Astrocyte of the spinal cord (primary cell): ENCODE data around the gene PRICKLE2.

Source experiments
- DNase-seq: peaks from one replicate; pipeline ENCODE4 v3.0.0; 2011; ENCODE audit warnings: low read depth, low spot score
- H3K4me3 ChIP-seq: 2 replicates; pipeline ENCODE4 v1.5.1; 2011; ENCODE audit warnings: low read depth, mild to moderate bottlenecking, low read length, moderate library complexity
- in situ Hi-C: cut with HindIII; loops from 2 replicates; pipeline ENCODE4 v1.10.0; 2017; ENCODE audit warnings: low sequenced_read_pairs
- TF ChIP-seq, protein P1 (sequence below): IDR thresholded peaks from 2 replicates; pipeline ENCODE4 v1.5.1; 2012; ENCODE audit warnings: low read depth, mild to moderate bottlenecking, low read length, inconsistent platforms

Gene PRICKLE2

DNA sequence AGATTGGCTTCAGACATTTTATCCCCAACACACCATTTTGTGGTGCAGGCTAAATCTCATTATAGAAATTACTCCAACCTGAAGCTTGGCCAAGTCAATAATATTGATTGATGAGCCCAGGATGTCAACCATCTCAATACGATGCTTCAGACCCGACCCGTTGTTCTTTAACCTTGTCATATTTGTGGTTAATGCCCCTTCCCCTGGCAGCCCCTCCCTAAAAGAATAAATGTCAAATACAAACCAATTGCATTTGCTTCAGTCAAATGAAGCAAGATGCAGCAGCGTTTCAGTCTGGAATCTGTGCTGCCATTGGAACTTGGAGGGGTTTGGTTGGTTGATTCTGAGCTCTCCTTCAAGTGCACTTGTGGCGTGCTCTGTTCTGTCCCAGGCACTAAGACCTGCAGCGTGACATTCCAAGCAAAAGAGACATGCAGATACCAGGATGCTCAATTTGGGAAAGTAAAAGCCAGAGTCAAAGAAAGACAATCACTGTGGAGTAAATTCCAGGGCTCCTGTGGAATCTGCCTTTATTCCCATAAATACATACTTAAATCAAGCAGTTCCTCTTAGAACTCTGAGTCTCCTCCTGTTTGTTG lies 178.2 kb downstream of the PRICKLE2 start:
- in situ Hi-C loops: loop anchor here (25.0 kb wide), 1 partner anchor 415 kb away; no protein-coding TSS in a partner anchor
- TF ChIP-seq, protein P1, sequence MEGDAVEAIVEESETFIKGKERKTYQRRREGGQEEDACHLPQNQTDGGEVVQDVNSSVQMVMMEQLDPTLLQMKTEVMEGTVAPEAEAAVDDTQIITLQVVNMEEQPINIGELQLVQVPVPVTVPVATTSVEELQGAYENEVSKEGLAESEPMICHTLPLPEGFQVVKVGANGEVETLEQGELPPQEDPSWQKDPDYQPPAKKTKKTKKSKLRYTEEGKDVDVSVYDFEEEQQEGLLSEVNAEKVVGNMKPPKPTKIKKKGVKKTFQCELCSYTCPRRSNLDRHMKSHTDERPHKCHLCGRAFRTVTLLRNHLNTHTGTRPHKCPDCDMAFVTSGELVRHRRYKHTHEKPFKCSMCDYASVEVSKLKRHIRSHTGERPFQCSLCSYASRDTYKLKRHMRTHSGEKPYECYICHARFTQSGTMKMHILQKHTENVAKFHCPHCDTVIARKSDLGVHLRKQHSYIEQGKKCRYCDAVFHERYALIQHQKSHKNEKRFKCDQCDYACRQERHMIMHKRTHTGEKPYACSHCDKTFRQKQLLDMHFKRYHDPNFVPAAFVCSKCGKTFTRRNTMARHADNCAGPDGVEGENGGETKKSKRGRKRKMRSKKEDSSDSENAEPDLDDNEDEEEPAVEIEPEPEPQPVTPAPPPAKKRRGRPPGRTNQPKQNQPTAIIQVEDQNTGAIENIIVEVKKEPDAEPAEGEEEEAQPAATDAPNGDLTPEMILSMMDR: no peak
- no peak for DNase-seq
- H3K4me3 ChIP-seq: no peak overlapping the region

DNA sequence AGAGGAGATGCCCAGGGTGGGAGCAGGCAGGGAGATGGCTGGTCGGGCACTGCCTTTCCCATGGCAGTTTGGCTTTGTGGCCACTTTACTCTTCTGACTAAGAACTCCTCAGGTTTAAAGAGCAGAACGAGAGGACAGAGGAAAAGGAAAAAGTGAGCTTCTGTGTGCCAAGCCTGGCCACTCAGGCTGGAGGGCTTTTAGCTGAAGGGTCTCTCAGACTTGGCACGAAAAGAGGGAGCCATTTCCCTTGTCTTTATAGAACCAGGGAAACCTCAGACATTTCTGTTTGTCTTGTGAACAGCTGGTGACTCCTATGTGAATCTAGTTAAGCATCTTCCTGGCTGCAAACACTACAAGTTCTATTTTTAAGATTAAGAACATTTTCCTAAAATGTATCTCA lies 178.7 kb downstream of the PRICKLE2 start:
- in situ Hi-C loops: loop anchor here (25.0 kb wide), 1 partner anchor 416 kb away; no protein-coding TSS in a partner anchor
- no peak overlapping the region for H3K4me3 ChIP-seq
- TF ChIP-seq, protein P1: no peak
- DNase-seq: no peak

DNA sequence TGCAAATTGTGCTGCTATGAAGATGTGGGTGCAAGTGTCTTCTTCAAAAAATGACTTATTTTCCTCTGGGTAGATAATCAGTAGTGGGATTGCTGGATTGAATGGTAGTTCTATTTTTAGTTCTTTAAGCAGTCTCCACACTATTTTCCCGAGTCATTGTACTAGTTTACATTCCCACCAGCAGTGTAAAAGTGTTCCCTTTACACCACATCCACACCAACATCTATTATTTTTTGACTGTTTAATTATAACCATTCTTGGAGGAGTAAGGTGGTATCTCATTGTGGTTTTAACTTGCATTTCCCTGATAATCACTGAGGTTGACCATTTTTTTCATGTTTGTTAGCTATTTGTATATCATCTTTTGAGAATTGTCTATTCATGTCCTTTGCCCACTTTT lies 182.3 kb downstream of the PRICKLE2 start:
- H3K4me3 ChIP-seq: no peak overlapping the region
- TF ChIP-seq, protein P1: no peak
- DNase-seq: no peak
- in situ Hi-C loops: loop anchor here (25.0 kb wide), 1 partner anchor 419 kb away; no protein-coding TSS in a partner anchor
